Erythroblast (primary cell): Measurements from ENCODE around the gene CTSF.
A peak's percentile ranks its signal among the peaks of the same experiment; 100 is the strongest.
"Not testable (repeated sequence)": the region's sequence is repeated elsewhere in the genome, so short reads cannot be mapped to it uniquely, and the experiment has no call there.

Experiments used
- DNase-seq, 2 experiments: peaks; one replicate each; lab custom pipeline; 2025; lab: John Stamatoyannopoulos, UW
- GATA1 ChIP-seq: IDR thresholded peaks from 2 replicates; pipeline ENCODE4 v1.6.1; 2011; ENCODE audit warnings: low read depth, mild to moderate bottlenecking, control low read depth, low read length, moderate library complexity
- POLR2A ChIP-seq: IDR thresholded peaks from 2 replicates; pipeline ENCODE4 v1.6.1; 2011; ENCODE audit warnings: mild to moderate bottlenecking, low read length

Gene CTSF

DNA sequence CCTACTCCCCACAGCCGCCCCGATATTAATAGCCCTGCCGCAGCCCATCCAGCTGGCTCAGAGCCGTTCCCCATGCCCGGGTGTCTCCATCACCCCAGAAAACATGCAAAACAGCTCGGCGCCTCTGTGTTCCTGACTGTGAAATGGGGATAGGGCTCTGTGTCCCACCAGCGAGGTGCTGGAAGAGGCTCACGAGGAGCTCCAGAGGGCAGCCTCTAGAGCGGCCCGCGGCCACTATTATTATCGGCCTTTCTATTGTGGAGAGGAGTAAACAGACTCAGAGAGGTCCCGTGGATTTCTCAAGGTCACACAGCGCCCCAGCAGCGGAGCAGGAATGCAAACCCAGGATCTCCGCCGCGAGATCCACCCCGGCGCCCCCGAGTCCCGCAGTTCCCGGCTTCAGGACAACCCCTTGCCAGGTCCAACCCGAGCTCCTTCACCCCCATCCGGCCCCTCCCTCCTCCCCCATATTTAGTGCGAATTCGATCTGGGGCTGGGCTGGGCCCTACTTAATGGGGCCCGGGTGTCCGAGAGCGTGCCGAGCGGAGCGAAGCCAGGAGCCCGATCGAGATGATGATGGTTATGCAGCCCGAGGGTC, 21.9 kb downstream of the CTSF start, which contains the start of gene ACTN3:
Gene ACTN3, plus strand, starts transcription at position 536 of the 598 bp plus-strand sequence. Its CDS starts 35 bp downstream, at position 571.
- TF ChIP-seq POLR2A (no peak), GATA1 (no peak)
- peak in 1 of 2 experiments; percentile 35 for DNase-seq

DNA sequence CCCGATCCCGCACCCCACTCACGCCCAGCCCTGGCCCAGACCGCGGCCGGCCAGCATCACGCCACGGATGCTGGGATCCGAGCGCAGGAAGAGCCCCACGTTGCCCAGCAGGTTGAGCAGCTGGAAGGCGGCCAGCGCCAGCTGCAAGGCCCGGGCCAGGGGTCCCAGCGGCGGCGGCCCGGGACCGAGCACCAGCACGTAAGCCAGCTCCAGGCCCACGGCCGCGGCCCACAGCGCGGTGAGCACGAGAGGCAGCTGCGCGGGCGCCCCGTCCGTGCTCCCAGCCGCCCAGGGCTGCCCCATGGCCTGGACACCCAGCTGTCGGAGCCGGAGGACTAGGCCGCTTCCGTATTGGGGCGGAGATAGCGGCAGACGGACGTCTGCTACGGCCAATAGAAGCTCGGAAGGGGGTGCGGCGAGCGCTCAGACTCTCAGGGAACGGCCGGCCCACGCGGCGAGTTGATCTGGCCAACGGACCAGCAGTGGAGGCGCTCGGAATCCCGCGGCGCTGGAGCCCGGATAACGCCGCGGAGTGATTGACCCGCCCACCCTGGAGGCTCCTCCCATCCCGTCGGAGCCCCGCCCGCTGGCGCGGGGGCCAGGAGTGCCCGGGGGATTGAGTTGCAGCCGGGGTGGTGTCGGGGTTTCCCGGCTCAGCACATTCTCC, 22.6 kb downstream of the CTSF start, which contains the start of gene ZDHHC24:
Gene ZDHHC24, minus strand, starts transcription at position 348 of the 667 bp plus-strand sequence. Its CDS starts 45 bp downstream, at position 303.
- DNase-seq = peak; percentile 95
- TF ChIP-seq GATA1 (no peak), POLR2A (peak; percentile 67)

DNA sequence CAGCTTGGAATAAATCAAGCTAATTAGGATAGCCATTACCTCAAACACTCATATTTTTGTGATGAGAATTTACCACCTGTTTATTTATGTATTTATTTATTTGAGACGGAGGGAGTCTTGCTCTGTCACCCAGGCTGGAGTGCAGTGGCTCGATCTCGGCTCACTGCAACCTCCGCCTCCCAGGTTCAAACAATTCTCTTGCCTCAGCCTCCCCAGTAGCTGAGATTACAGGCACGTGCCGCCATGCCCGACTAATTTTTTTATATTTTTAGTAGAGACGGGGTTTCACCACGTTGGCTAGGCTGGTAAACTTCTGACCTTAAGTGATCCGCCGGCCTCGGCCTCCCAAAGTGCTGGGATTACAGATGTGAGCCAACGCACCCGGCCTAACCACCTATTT, 23.5 kb downstream of the CTSF start:
- DNase-seq = not testable (repeated sequence)

DNA sequence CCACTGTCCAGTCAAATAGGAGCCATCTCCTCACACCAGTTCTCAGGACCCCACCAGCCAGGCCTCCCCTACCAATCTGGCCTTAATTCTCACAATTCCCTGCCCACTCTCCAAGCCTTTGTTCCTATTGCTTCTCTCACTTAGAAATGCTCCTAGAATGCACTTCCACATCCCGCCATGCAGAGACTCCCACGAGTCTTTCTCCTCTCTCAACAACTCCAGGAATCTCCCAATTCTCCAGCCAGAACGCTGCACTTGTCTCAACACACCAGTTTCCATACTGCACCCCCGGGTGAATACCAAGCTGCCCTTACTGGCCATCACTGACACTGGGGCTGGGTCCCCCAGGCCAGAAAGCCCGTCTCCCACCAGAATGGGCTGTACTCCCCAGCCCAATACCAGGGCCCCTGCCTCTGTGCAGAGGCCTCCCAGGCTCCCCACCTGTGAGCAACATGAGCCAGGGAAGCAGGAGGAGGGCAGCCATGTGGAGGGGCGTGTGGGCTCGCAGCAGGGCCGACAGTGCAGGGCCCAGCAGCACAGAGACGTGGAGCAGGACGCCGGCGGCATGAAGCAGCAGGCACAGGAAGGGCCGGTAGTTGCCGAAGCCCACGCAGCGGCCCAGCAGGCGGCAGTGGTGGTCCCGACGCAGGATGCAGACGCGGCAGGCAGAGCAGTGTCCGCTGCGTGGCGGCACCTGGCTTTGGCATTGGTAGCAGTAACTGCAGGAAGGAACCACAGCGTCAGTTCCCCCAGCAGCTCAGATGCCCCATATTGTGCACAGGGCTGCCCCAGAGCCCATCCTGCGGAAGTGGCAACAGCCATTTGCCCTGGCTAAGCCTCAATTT, 24.9 kb downstream of the CTSF start:
- TF ChIP-seq POLR2A (no peak), GATA1 (no peak)
- DNase-seq = peak; percentile 68 to 75

DNA sequence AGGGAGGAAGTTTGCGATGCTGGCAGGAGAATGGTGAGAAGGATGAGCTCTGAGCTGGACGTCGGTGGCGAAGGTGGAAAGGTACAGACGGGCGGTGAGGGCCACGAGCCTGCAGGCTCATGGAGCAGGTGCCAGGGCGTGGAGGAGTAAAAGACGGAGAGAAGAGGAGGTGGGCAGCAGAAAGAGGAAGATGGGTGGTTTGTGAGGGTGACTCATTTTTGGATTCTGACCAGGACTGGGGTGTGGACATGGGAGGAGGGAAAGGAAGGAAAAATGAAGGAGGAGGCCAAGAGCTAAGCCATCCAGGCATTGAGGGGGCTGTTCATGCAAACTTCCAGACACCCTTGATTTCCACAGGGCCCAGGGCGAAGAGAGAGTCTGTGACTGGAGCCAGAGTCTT, 26.0 kb downstream of the CTSF start:
- no peak for DNase-seq
- TF ChIP-seq GATA1 (no peak), POLR2A (no peak)

DNA sequence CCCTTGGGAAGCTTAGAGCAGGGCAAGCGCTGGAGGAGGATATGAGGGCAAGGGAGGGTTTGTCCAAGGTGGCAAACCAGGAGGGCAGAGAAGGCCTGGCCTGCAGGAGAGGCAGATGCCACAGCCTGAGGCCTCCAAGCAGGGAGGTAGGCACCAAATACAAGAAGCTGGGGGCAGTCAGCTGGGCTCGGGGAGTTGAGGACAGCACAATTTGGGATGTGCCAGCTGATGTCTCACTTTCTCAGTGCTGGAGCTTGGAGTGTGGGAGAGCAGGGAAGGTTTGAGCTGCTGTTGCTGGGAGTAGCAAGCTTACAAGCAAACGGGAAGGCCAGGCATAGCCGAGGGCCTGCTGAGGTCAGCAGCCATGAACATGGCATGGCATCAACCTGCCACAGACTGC, 26.5 kb downstream of the CTSF start:
- no peak for DNase-seq
- no peak for TF ChIP-seq GATA1
- no peak for TF ChIP-seq POLR2A

DNA sequence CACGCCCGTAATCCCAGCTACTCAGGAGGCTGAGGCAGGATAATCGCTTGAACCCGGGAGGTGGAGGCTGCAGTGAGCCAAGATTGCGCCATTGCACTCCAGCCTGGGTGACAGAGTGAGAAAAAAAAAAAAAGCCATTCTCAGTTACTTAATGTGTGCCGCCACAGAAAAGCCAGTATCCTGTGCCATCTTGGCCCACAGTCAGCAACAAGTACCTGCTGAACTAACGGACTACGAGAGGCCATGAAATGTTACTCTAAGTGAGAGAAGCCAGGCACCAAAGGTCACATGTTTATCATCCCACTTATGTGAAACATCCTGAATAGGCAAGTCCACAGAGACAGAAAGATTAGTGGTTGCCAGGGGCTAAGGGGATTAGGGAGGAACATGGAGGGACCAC, 27.8 kb downstream of the CTSF start:
- DNase-seq = not testable (repeated sequence)

DNA sequence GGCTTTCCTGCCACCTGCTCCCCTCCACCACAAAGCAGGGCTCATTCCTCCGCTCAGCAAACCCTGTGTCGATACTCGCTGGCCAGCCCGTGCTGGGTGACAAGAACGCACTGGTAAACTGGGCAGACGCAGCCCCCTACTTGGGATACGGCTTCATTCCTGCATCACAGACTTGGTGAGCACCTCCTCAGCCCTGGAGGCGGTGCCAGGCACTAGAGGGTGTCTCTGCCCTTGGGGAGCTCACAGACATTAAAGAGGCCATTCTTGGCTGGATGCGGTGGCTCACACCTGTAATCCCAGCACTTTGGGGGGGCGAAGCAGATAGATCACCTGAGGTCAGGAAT, 28.6 kb downstream of the CTSF start:
- no peak for TF ChIP-seq GATA1
- no peak for TF ChIP-seq POLR2A
- DNase-seq = no peak

DNA sequence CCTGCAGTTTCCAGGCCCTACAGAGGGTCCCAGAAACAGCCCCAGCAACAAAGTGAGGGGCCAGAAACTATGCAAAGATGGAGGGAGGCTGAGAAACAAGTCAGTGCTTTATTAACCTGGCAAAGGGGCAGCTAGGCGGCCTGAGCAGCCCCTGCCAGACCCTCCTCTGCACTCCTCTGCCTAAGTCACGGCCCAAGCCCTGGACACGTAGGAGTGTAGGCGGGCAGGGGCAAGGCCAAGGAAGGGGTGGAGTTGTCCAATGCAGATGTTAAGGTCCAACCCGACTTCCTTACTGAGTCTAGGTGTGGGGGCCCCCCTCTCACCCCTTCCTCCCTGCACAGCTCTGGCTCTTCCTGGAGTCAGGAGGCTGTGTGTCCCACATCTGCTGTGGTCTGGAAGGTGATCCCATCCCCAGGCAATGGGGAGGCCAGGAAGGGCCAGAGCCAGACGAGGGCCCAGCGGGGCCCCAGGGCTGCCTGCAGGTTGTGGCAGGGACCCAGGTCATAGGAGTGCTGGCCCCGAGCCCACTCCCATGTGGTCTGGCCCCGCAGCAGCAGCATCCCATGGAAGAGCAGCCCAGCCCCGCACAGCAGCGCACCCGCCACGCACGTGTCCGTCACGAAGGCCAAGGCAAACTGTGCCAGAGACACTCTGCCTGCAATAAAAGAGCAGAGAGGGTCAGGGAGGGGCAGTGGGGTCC, 29.1 kb downstream of the CTSF start:
- no peak for TF ChIP-seq GATA1
- TF ChIP-seq POLR2A = no peak
- DNase-seq = no peak

DNA sequence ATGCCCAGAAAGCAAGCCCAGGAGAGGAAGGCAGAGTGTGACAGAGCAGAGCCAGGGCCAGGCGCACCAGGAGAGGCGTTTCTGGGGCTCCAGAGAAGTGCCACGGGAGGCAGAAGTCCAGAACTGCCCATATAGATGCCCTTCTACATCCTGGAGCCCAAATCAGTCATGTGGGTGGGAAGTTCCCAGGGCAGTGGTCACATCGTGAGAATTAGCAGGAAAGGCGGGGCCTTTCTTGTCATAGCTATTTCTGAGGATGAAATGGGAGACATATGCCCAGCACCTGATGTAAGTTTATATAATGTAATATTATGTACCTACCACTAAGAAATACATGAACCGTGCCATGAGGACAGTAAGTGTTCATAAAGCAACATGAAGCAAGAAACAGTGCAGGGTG, 35.6 kb downstream of the CTSF start:
- no peak for DNase-seq
- TF ChIP-seq POLR2A = no peak
- TF ChIP-seq GATA1 = no peak

DNA sequence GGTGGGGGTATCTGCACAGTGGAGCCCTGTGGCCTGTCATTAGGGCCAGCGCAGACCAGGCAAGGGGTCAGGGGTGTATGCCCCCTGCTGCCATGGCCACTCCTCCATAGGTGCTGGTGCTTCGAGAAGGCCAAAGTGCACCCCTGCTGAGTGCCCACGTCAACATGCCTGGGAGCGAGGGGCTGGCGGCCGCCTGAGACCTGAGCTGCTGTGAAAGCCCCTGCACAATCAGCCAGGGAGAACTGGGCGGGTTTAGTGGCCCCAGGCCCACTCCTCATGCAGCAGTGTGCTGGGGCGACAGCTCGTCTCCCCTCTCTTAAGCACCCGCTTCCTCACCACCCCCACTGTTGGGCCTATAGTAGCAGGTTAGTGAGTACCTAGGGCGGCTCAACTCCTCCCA, 36.6 kb downstream of the CTSF start:
- TF ChIP-seq GATA1 (no peak), POLR2A (no peak)
- no peak for DNase-seq

DNA sequence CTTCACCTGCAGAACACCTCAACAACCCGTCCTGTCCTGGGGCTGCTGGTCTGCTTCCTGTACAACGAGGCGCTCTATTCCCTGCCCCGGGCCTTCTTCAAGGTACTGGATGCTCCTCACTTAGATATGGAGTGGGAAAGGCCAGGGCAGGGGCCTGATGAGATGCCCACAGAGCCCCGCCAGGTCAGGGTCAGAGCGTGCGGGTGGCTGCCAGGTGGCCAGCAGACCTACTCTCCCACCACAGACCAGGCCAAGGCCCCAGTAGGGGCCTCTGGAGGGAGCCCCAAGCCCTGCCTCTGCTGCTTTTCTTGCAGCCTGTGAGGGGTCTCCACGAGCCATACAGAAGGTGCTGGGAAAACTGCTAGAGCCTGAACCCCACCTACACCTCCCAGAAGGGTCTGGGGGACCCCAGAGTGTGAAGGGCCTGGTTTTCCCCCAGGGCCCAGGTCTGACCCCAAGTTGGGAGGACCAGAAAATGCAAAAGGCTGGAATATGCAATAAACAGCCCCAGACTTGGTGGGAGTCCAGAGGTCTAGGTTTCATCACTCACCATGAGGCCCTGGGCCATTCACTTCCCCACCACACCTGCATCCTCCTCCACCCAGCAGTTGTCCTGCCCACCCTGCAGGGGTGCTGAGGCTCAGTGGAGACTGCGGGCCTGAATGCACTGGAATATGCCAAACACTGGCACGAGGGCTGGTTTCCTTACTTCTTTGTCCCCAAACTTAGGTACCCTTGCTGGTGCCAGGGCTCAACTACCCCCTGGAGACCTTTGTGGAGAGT, 37.3 kb downstream of the CTSF start:
- TF ChIP-seq GATA1 = no peak
- no peak for TF ChIP-seq POLR2A

DNA sequence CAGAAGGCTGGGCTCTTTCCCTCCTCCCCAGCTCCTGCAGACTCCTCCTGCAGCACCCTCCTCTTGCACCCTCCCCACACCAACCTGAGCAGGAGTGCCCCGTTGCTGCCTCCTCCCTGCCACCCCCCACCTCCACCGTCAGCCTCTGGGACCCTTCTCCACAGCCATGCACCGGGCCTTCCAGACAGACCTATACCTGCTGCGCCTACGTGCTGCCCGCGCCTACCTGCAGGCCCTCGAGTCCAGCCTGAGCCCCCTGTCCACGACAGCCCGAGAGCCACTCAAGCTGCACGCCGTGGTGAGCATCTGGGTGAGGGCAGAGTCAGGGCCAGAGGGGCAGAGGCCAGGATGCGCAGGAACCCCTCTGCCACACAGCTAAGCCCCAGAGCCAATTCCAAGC, 38.8 kb downstream of the CTSF start:
- TF ChIP-seq GATA1 (no peak), POLR2A (no peak)
- no peak for DNase-seq

More for the DNA sequence above, 37.3 kb downstream of the CTSF start:
- DNase-seq = no peak
